T-helper 2 cell treated with Interferon-gamma antibody and Interleukin-4, amounts not matched to agents 5 μg/mL and 100 μg/mL, for 36 hours (primary cell): ENCODE measurements around the gene PRPH2.

Experiments used
- DNase-seq: peaks from one replicate; pipeline ENCODE4 v3.0.0; 2021; ENCODE audit warnings: low spot score
- H3K27ac Mint-ChIP-seq: one replicate; pipeline ENCODE4 v1.8.0; 2021; ENCODE audit warnings: mild to moderate bottlenecking, mixed read lengths
- H3K27me3 Mint-ChIP-seq: one replicate; pipeline ENCODE4 v1.8.0; 2021; ENCODE audit warnings: low read depth, mixed read lengths
- H3K36me3 Mint-ChIP-seq: one replicate; pipeline ENCODE4 v1.8.0; 2021; ENCODE audit warnings: low read depth, mixed read lengths
- H3K4me1 Mint-ChIP-seq: one replicate; pipeline ENCODE4 v1.8.0; 2021; ENCODE audit warnings: low read depth, mixed read lengths
- H3K4me3 Mint-ChIP-seq: one replicate; pipeline ENCODE4 v1.8.0; 2022; ENCODE audit warnings: mild to moderate bottlenecking, moderate library complexity, mixed read lengths
- H3K9me3 Mint-ChIP-seq: one replicate; pipeline ENCODE4 v1.8.0; 2021; ENCODE audit warnings: mixed read lengths

The PRPH2 gene, protein sequence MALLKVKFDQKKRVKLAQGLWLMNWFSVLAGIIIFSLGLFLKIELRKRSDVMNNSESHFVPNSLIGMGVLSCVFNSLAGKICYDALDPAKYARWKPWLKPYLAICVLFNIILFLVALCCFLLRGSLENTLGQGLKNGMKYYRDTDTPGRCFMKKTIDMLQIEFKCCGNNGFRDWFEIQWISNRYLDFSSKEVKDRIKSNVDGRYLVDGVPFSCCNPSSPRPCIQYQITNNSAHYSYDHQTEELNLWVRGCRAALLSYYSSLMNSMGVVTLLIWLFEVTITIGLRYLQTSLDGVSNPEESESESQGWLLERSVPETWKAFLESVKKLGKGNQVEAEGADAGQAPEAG

DNA sequence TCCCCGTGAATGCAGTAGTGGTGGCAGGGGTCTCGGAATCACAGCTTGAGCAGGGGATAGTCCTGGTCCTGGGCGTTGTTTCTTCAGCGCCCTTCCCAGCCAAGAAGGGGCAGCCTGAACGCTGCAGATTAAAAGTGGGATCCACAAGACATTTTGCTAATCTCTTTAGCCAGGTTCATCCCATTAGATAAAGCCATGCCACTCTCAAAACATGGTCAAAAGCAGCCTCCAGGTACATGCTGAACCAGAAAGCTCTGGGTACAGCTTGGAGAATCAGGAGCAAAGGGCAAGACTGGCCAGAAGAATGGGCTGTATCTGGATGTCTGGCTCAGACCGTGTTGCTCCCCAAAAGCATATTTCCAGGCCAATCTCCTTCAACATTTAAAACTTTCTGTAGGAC, at the start of gene PRPH2:
Gene PRPH2, minus strand, starts transcription at position 101 of the 400 bp plus-strand sequence. CDS start 263 bp downstream, outside the sequence.
- Mint-ChIP-seq H3K4me1 (peaks cover 15% of the 10 kb centered on the region), H3K4me3 (no peak within 1 kb of the TSS), H3K27ac (no peak within 1 kb of the TSS), H3K36me3 (no peaks in the 10 kb centered on the region), H3K9me3 (no peaks in the 10 kb centered on the region), H3K27me3 (peaks cover 2% of the 10 kb centered on the region)
- no peak for DNase-seq

- H3K4me1 Mint-ChIP-seq, result peaks cover 55% of the 10 kb centered on the region
These were observed 49.3 kb upstream of the PRPH2 start for GRCh38 chr6:42771741-42772100.

DNA sequence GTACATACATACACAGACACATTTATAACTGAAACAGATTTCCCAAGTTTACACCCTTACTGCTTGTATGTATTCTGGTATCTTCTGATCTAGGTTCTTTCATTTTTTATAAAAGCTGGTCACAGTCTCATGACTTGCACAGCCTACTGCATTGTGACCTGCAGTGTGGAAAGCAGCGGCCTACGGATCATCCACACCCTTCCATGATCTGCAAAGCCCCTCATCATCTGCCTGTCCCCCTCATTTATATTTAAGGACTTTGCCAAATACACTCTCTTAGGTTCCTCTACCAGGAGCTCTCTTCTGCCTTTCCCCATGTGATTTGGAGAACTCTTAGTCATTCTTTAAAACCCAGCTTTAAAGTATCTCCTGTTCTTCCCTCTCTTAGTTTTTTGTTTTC, 47.4 kb upstream of the PRPH2 start:
- H3K4me3 Mint-ChIP-seq, result no peak overlapping the region
- peak overlapping the region; percentile 66 for H3K27ac Mint-ChIP-seq
- DNase-seq, result no peak
- peaks cover 49% of the 10 kb centered on the region for H3K4me1 Mint-ChIP-seq
- H3K36me3 Mint-ChIP-seq, result peaks cover 19% of the 10 kb centered on the region
- H3K27me3 Mint-ChIP-seq, result no peaks in the 10 kb centered on the region
- no peaks in the 10 kb centered on the region for H3K9me3 Mint-ChIP-seq

More at GRCh38 chr6:42771741-42772100, 49.3 kb upstream of the PRPH2 start:
- Mint-ChIP-seq H3K9me3 (no peaks in the 10 kb centered on the region), H3K36me3 (peaks cover 22% of the 10 kb centered on the region), H3K27me3 (no peaks in the 10 kb centered on the region), H3K27ac (peak overlapping the region; percentile 100), H3K4me3 (peak overlapping the region; percentile 87)
- DNase-seq, result no peak

DNA sequence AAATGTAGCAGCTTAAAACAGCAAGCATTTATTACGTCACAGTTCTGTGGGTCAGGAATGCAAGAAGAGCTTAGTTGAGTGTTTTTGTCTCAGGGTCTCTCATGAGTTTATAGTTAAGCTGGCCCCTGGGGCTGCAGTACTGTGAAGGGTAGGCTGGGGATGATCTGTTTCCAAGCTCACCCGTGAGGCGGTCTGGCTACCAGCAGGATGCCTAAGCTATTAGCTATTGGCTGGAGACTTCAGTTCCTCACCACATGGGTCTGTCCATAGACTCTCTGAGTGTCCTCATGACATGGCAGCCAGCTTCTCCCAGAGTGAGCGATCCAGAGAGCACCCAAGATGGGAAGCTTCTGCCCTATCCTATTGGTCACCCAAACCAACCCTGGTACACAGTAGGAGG, 46.7 kb upstream of the PRPH2 start:
- Mint-ChIP-seq H3K9me3 (no peaks in the 10 kb centered on the region), H3K27ac (no peak overlapping the region), H3K4me1 (peaks cover 41% of the 10 kb centered on the region), H3K4me3 (no peak overlapping the region), H3K27me3 (no peaks in the 10 kb centered on the region), H3K36me3 (peaks cover 18% of the 10 kb centered on the region)
- DNase-seq, result no peak

- H3K36me3 Mint-ChIP-seq, result peaks cover 15% of the 10 kb centered on the region
- no peaks in the 10 kb centered on the region for H3K27me3 Mint-ChIP-seq
- H3K4me1 Mint-ChIP-seq, result peaks cover 30% of the 10 kb centered on the region
- H3K4me3 Mint-ChIP-seq, result no peak overlapping the region
- H3K9me3 Mint-ChIP-seq, result no peaks in the 10 kb centered on the region
- DNase-seq, result no peak
- no peak overlapping the region for H3K27ac Mint-ChIP-seq
These were observed 43.8 kb upstream of the PRPH2 start for GRCh38 chr6:42766163-42766670.

- no peaks in the 10 kb centered on the region for H3K27me3 Mint-ChIP-seq
- no peak overlapping the region for H3K4me3 Mint-ChIP-seq
- peaks cover 13% of the 10 kb centered on the region for H3K36me3 Mint-ChIP-seq
- peak overlapping the region; percentile 12 for H3K27ac Mint-ChIP-seq
- peaks cover 27% of the 10 kb centered on the region for H3K4me1 Mint-ChIP-seq
- no peaks in the 10 kb centered on the region for H3K9me3 Mint-ChIP-seq
- DNase-seq, result no peak
These were observed 42.7 kb upstream of the PRPH2 start for GRCh38 chr6:42764911-42765648.

GRCh38 chr6:42762950-42763349, 40.6 kb upstream of the PRPH2 start:
- Mint-ChIP-seq H3K27me3 (no peaks in the 10 kb centered on the region), H3K27ac (no peak overlapping the region), H3K4me1 (peaks cover 18% of the 10 kb centered on the region), H3K4me3 (no peak overlapping the region), H3K9me3 (no peaks in the 10 kb centered on the region), H3K36me3 (peaks cover 9% of the 10 kb centered on the region)
- DNase-seq, result no peak

DNA sequence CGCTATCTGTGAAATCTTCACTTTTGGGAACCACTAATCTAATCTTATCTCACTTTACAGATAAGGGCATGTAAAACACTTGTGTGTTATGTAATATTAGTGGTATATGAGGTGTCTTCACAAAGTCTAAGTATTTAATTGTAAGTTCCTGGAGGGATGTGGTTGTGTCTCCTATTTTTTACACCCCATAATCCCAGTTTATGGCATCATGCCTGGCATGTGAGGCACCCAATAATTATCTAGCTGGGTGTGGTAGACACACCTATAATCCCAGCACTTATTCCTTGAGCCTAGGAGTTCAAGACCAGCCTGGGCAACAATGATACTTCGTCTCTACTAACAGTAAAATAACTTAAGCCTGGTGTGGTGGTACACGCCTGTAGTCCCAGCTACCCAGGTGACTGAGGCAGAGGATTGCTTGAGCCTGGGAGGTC, 40.0 kb upstream of the PRPH2 start:
- H3K4me1 Mint-ChIP-seq, result peaks cover 14% of the 10 kb centered on the region
- peaks cover 4% of the 10 kb centered on the region for H3K36me3 Mint-ChIP-seq
- no peak overlapping the region for H3K4me3 Mint-ChIP-seq
- no peaks in the 10 kb centered on the region for H3K27me3 Mint-ChIP-seq
- DNase-seq, result no peak
- no peak overlapping the region for H3K27ac Mint-ChIP-seq
- no peaks in the 10 kb centered on the region for H3K9me3 Mint-ChIP-seq

DNA sequence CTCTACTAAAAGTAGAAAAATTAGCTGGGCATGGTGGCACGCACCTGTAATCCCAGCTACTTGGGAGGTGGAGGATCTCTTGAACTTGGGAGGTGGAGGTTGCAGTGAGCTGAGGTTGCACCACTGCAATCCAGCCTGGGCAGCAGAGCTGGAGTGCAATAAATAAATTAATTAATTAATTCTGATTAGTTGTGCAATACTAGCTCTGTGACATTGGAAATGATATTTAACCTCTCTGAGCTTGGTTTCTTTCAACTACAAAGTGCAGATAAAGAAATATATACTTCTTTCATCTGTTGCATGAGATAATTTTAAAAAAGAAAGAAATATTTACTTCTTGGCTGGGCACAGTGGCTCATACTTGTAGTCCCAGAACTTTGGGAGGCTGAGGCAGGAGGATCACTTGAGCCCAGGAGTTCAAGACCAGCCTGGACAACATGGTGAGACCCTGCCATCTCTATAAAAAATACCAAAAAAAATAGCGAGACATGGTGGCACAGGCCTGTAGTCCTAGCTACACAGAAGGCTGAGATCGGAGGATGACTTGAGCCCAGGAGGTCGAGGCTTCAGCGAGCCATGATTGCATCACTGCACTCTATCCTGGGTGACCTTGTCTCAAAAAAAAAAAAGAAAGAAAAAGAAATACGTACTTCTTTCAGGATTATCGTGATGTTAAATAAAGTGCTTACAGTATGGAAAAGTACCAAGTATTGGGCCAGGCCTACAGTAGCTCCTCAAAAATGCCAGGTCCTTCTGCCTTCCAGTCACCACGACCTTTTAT, 39.1 kb upstream of the PRPH2 start:
- no peak overlapping the region for H3K27ac Mint-ChIP-seq
- peaks cover 2% of the 10 kb centered on the region for H3K36me3 Mint-ChIP-seq
- H3K27me3 Mint-ChIP-seq, result no peaks in the 10 kb centered on the region
- no peak for DNase-seq
- H3K9me3 Mint-ChIP-seq, result no peaks in the 10 kb centered on the region
- H3K4me1 Mint-ChIP-seq, result peaks cover 14% of the 10 kb centered on the region
- no peak overlapping the region for H3K4me3 Mint-ChIP-seq

GRCh38 chr6:42758756-42759430, 36.5 kb upstream of the PRPH2 start:
- no peak for DNase-seq
- Mint-ChIP-seq H3K27me3 (no peaks in the 10 kb centered on the region), H3K9me3 (no peaks in the 10 kb centered on the region), H3K4me3 (no peak overlapping the region), H3K36me3 (peaks cover 8% of the 10 kb centered on the region), H3K27ac (no peak overlapping the region), H3K4me1 (peaks cover 10% of the 10 kb centered on the region)

- peaks cover 12% of the 10 kb centered on the region for H3K36me3 Mint-ChIP-seq
- no peaks in the 10 kb centered on the region for H3K27me3 Mint-ChIP-seq
- peaks cover 3% of the 10 kb centered on the region for H3K4me1 Mint-ChIP-seq
- no peaks in the 10 kb centered on the region for H3K9me3 Mint-ChIP-seq
- H3K27ac Mint-ChIP-seq, result no peak overlapping the region
- no peak overlapping the region for H3K4me3 Mint-ChIP-seq
- DNase-seq, result no peak
These were observed 34.3 kb upstream of the PRPH2 start for GRCh38 chr6:42756722-42757121.

DNA sequence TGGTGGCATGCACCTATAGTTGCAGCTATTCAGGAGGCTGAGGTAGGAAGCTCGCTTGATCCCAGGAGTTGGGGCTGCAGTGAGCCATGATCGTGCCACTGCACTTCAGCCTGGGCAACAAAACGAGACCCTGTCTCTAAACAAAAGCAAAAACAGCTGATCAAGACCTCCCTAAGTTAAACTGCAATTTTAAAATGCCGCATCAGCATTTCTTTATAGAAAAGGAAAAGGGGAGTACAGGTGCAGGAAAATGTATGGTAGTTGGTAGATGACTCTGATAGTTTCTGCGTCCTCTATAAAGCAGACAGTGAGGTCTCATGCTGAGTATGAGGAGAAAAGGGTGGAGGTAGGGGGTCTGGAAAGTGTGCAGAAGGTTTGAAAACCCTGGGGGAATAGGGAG, 32.4 kb upstream of the PRPH2 start:
- Mint-ChIP-seq H3K36me3 (peaks cover 16% of the 10 kb centered on the region), H3K27ac (no peak overlapping the region), H3K9me3 (no peaks in the 10 kb centered on the region), H3K4me1 (no peaks in the 10 kb centered on the region), H3K4me3 (no peak overlapping the region), H3K27me3 (no peaks in the 10 kb centered on the region)
- DNase-seq, result no peak

DNA sequence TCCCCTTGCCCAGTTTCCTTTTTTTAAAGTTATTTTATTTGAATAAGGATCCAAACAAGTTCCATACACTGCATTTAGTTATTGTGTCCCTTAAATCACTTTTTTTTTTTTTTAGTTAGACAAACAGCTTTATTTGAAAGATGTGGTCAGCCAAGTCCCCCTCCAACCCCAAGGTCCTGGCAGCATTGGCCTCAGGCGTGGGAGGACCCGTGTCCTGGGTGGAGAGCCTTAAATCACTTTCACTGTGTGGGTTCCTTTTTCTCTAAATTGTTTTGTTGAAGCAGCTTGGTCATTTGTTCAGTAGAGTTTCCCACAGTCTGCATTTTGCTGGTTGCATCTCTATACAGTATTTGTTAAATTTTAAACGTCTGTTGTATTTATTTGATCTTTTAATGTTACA, 28.7 kb upstream of the PRPH2 start:
- Mint-ChIP-seq H3K27me3 (no peaks in the 10 kb centered on the region), H3K27ac (no peak overlapping the region), H3K4me3 (no peak overlapping the region), H3K36me3 (peaks cover 15% of the 10 kb centered on the region), H3K4me1 (peaks cover 17% of the 10 kb centered on the region), H3K9me3 (no peaks in the 10 kb centered on the region)
- no peak for DNase-seq
